Activated T-cell treated with anti-CD3 and anti-CD28 coated beads for 24 hours (primary cell): ENCODE results near the gene CD8B.
"Not testable (repeated sequence)": the region's sequence is repeated elsewhere in the genome, so short reads cannot be mapped to it uniquely, and the experiment has no call there.

ENCODE experiments used
- DNase-seq: peaks from one replicate; pipeline ENCODE4 v3.0.0-alpha.2; 2020; ENCODE audit warnings: low read depth

CD8B gene

GRCh38 chr2:86835548-86835889, 26.2 kb downstream of the CD8B start:
- not testable (repeated sequence) for DNase-seq

DNA sequence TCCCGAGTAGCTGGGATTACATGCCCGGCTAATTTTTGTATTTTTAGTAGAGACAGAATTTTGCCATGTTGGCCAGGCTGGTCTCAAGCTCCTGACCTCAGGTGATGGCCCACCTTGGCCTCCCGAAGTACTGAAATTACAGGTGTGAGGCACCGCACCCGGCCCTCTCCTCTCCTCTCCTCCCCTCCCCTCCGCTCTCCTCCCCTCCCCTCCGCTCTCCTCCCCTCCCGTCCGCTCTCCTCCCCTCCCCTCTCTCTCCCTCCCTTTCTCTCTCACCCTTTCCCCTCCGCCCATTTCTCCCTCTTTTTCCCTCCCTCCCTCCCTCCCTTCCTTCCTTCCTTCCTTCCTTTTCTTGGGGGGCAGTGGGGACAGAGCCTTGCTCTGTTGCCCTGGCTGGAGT, 28.4 kb downstream of the CD8B start:
- no peak for DNase-seq

DNA sequence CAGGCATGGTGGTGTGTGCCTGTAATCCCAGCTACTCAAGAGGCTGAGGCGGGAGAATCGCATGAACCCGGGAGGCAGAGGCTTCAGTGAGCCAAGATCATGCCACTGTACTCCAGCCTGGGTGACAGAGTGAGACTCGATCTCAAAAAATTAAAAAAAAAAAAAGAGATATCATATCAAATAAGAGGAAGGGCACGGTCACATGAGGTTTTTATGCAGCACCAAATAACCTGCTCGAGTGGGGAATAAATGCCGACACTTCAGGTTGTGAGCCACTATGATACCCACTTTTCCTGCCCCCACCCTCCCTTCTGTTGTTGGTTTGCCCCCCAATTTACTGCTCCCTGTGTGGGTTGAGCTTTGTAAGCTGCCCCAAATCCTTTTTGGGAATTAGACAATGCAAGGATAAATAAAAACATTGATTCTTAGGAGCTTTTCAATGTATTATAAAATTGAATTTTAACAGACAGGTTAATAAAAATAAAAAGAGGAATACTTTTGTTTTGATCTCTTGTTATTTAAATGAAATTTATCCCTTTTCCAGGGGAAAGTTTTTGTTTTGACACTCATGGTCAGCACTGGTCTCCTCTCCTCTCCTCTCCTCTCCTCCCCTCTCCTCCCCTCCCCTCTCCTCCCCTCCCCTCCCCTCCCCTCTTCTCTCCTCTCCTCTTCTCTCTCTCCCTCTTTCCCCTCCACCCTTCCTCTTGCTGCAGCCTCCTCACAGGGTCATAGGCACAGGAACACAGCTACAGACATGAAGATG, 29.2 kb downstream of the CD8B start:
- DNase-seq, result no peak

DNA sequence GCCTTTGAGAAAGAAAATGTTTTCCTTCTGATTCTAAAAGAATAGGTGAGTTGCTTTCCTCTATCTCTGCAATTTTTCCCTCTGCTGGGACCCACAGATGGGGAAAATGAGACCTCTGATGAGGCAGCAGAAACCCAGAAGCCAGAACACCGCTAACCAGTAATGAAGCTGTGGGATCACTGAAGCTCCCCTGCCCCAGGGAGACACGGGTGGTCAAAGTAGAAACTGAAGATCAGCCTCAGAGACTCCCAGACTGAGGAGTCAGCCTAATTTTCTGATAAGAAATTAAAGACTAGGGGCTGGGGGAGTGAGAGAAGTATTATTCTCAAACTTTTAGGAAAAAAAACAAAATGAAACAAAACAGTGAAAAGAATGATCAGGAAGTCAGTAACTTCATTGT, 30.1 kb downstream of the CD8B start:
- no peak for DNase-seq

DNA sequence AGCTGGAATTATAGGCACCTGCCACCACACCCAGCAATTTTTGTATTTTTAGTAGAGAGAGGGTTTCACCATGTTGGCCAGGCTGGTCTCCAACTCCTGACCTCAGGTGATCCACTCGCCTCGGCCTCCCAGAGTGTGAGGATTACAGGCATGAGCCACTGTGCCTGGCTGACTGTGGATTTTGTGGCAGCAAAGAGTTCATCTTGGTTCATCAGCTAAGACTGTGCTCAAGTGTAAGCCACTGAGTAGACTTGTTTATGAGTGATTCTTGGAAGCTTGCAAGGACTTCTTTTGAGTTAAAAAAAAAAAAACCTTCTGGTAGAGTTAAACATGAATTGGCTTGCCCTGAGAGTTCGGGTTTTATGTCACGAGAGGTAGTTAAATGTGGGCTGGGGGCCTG, 34.7 kb downstream of the CD8B start:
- no peak for DNase-seq

- DNase-seq, result no peak
Observed at GRCh38 chr2:86825693-86826381, 35.8 kb downstream of the CD8B start.

GRCh38 chr2:86825036-86825692, 36.5 kb downstream of the CD8B start:
- no peak for DNase-seq

DNA sequence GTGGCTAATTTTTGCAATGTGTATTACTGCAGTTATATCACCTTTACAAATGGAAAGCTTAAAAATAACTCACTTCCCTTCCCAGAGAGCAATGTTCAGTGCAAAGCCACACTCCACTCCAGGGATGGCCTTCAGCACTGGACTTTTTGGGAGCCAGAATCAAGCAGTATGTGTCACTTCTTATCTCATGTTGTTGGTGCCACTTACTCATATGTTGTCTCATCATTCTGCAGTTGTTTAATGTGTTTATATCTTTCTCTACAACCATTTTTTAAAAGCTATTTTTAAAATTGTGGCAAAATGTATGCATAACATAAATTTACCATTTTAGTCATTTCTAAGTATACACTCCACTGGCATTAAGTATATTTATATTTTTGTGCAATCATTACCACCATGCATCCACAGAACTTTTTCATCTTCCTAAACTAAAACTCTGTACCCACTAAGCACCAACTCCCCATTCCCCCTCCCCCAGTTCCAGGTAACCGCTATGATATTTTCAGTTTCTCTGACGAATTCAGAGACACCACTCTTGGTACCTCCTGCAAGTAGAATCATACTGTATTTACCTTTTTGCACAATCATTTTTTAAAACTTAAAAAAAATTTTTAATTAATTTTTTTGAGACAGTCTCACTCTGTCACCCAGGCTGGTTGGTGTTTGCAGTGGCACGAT, 38.9 kb downstream of the CD8B start:
- DNase-seq, result no peak

DNA sequence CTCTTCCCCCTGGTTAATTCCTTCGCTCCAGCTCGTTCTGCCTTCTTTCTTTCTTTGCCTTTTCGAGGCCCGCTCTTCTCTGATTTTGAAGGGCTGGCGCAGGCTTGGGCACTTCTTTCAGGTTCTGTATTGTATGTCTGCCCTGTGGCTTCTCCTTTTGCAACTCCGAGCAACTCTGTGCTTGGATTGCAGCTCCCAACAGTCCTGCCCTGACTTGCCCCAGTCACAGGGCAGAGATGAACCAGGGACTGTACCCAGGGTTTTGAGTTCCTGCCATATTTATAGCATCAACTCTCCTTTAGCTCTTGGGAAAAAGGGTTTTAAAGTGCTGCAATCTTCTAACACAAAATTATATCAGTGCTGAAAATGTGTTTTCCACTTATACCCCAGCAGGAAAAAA, 39.8 kb downstream of the CD8B start:
- no peak for DNase-seq

- no peak for DNase-seq
Observed at GRCh38 chr2:86821306-86821705, 40.4 kb downstream of the CD8B start.

- no peak for DNase-seq
Observed at GRCh38 chr2:86818957-86819356, 42.7 kb downstream of the CD8B start.

DNA sequence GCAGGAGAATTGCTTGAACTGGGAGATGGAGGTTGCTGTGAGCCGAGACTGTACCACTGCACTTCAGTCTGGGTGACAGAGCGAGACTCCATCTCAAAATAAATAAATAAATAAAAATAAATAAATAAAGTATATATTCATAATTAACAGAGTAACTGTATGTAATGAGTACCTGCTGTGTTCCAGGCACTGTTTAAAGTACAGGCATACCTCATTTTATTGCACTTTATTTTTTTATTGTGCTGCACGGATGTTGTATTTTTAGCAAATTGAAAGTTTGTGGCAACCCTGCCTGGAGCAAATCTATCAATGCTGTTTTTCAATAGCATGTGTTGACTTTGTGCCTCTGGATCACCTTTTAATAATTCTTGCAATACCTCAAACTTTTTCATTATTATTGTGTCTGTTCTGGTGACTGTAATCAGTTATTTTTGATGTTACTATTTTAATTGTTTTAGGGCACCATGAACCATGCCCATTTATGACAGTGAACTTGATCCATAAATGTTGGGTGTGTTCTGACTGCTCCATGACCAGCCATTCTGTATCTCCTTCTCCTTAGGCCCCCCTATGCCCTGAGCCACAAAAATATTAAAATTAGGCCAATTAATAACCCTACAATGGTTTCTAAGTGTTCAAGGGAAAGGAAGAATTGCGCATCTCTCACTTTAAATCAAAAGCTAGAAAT, 43.4 kb downstream of the CD8B start:
- DNase-seq, result no peak

- no peak for DNase-seq
Observed at GRCh38 chr2:86815611-86816010, 46.1 kb downstream of the CD8B start.

DNA sequence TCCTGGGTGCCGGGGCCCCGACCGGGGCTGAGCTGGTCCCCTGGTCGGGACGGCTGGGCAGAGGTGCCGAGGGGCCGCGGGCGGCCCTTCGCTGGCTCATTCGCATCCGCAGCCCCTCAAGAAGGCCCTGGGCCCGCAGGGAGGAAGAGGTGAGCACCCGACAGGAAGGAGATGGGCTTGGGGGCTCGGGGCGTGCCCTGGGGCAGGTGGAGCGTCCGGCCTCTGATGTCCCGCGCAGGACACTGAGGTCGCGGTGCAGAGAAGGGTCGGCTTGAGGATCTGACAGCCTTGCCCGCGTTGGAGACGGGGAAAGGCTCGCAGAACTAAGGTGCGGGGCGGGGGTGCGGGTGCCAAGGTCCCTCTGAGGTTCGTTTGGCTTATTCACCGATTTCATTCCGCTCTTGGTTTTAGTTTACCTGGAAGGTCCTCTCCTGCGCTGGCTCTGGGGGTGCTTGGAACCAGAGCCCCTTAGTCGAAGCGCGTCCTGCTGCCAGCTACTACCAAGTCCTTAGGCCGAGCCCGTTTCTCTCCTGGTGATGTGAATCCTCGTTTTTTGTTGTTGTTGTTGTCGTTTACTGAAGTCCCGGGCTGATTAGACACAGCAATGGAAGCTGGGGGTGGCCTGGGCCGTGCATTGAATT, 52.1 kb downstream of the CD8B start:
- DNase-seq, result no peak

GRCh38 chr2:86808315-86809161, 53.1 kb downstream of the CD8B start:
- peak; percentile 92 for DNase-seq

GRCh38 chr2:86807468-86808275, 54.0 kb downstream of the CD8B start:
- DNase-seq, result no peak

GRCh38 chr2:86807133-86807467, 54.6 kb downstream of the CD8B start:
- no peak for DNase-seq

DNA sequence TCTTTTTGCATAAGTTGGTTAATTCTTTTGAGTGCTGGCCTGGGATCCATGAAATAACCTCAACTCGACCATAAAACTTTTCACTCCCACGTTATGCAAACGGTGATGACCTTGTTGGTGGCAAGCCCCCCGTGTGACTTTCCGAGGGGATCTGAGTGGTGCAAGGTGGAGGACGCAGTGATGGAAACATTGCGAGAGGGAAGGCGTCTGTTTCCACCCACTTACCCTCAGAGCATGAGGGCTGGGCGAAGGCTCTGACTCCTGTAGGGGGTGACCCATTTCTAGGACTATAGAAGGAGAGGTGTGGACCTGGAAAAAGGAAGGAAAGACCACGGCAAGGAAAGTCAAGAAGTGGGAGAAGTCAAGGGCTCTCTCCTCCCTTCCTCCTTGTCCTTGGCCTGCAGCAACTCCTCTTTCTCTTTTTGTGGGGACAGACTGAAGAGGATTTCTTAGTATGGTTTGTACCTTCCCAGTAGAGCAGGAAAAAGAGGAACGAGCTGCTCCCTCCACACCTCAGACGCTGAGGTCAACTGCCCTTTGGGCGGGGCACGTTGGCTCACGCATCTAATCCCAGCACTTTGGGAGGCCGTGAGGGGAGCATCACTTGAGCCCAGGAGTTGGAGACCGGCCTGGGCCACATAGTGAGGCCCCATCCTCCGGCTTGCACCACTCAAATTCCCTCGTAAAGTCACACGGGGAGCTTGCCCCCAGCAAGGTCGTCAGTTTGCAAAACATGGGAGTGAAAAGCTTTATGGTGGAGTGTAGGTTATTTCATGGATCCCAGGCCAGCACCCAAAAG, 55.4 kb downstream of the CD8B start:
- no peak for DNase-seq
